ENCODE results near the gene SKAP2. TPM values are rescaled to one million over a fixed set of nuclear protein-coding genes. Genes with fewer than 3 reads are reported as not detected.

The SKAP2 gene
- total and polyA plus RNA-seq, 10 of the 15 experiments (the other 5 are each of a cell fraction or from before 2014, with no cell fraction given) = 10.9 to 40.6 (median 23.5) TPM

DNA sequence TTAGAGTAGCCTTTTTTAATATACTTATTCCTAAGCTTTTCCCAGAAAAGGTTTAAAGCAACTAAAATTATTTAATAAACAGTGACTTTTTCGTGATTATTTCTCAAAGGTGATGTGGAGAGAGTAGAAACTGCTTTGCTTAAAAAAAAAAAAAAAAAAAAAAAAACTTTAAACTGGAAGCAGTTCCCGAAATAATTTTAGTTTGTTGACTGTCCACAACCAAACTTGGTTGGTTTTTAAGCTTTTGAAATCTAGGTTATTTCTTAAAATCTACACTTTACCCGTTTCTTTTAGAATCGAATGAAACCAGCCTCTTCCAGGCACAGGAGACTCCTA, 7.3 kb downstream of the SKAP2 start:
- FAIRE-seq (no peak), ATAC-seq (no peak), DNase-seq (ENCODE audit: low read depth, low spot score) (no peak)
- H2AFZ ChIP-seq (ENCODE audit: control insufficient read depth, low read depth, low read length) = peak overlapping the region; percentile 61
- H4K20me1 ChIP-seq (ENCODE audit: control insufficient read depth, insufficient read depth) = no peaks in the 10 kb centered on the region
- H3K9me3 ChIP-seq (replicated peaks; ENCODE audit: control insufficient read depth, insufficient read depth, low read length) = no peaks in the 10 kb centered on the region
- CTCF ChIA-PET = interaction anchor here (0.8 to 9.0 kb wide), 7 partner anchors 9 to 305 kb away, joined by 3 to 49 read pairs (median 5); partner anchors contain the start of gene HOXA3
- H3K9ac ChIP-seq (ENCODE audit: control insufficient read depth, insufficient read depth, low read length) = 0 out of 2 replicates have a peak overlapping the region, but pooled peaks have one; percentile 24
- peak overlapping the region; percentile 77 for H3K4me2 ChIP-seq (ENCODE audit: control insufficient read depth, insufficient read depth)
- H3K4me1 ChIP-seq (ENCODE audit: control insufficient read depth, insufficient read depth, low read length) = 0 out of 2 replicates have a peak, but pooled peaks cover 5% of the 10 kb centered on the region
- peak overlapping the region; percentile 61 for H3K4me3 ChIP-seq
- no peaks in the 10 kb centered on the region for H3K27me3 ChIP-seq (replicated peaks in 1 of 2; ENCODE audit: control insufficient read depth in 2 of 2, insufficient read depth in 2 of 2, low read length in 1 of 2)
- BruUV-seq (replicated peaks) = no TSS peak
- POLR2A ChIA-PET = interaction anchor here (0.6 to 1.3 kb wide), 2 partner anchors 9 to 142 kb away, joined by 3 read pairs; no protein-coding TSS in a partner anchor
- in situ Hi-C loops (cut with MboI) (no loop called here), intact Hi-C loops (cut with micrococcal nuclease; ENCODE audit: unreplicated experiment) (loop anchor here (2.0 to 5.0 kb wide), 2 partner anchors 240 to 305 kb away; no protein-coding TSS in a partner anchor)
- WGBS (ENCODE audit: insufficient coverage, insufficient replicate concordance, low lambda C conversion rate, missing lambda C conversion rate) = 0% methylated on average over 3 of the region's 4 CpGs
- RAD21 ChIA-PET (ENCODE audit: unreplicated experiment) = interaction anchor here (0.6 to 2.2 kb wide), 2 partner anchors 236 to 304 kb away, joined by 3 to 11 read pairs; no protein-coding TSS in a partner anchor
- H3K79me2 ChIP-seq (ENCODE audit: control insufficient read depth, insufficient read depth, low read length) = peaks cover 2% of the 10 kb centered on the region; the same call in 1 of the 2 replicates
- SMC1A ChIA-PET (ENCODE audit: uncharacterized antibody, unreplicated experiment) = interaction anchor here (0.6 to 3.5 kb wide), 7 partner anchors 9 to 294 kb away, joined by 3 to 10 read pairs (median 3); no protein-coding TSS in a partner anchor
- no peaks in the 10 kb centered on the region; a peak in 1 of 4 replicates for H3K36me3 ChIP-seq (ENCODE audit: control insufficient read depth in 2 of 2, insufficient read depth in 2 of 2, low read length in 1 of 2)
- no peak overlapping the region for H3K27ac ChIP-seq (ENCODE audit: control insufficient read depth, insufficient read depth)
- TF ChIP-seq HDGF (IDR thresholded peaks at IDR 0.05) (no peak), ZNF384 (IDR thresholded peaks at IDR 0.05; ENCODE audit: borderline replicate concordance, low read depth, low read length) (peak; percentile 72), NFXL1 (IDR thresholded peaks at IDR 0.05; ENCODE audit: borderline replicate concordance) (no peak), HCFC1 (IDR thresholded peaks at IDR 0.05; ENCODE audit: low read length) (no peak), PML (IDR thresholded peaks at IDR 0.05; ENCODE audit: low read length) (no peak), HDAC2 (IDR thresholded peaks at IDR 0.05) (no peak), CREB1 (IDR thresholded peaks at IDR 0.05; ENCODE audit: low read depth) (no peak), GATAD2B (conservative IDR thresholded peaks at IDR 0.05; ENCODE audit: low read depth) (no peak), POU2F2 (IDR thresholded peaks at IDR 0.05; ENCODE audit: borderline replicate concordance, low read depth, low read length) (no peak)
- TF ChIP-seq, protein P1, sequence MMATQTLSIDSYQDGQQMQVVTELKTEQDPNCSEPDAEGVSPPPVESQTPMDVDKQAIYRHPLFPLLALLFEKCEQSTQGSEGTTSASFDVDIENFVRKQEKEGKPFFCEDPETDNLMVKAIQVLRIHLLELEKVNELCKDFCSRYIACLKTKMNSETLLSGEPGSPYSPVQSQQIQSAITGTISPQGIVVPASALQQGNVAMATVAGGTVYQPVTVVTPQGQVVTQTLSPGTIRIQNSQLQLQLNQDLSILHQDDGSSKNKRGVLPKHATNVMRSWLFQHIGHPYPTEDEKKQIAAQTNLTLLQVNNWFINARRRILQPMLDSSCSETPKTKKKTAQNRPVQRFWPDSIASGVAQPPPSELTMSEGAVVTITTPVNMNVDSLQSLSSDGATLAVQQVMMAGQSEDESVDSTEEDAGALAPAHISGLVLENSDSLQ (IDR thresholded peaks at IDR 0.05) = no peak
- TF ChIP-seq, protein P2, sequence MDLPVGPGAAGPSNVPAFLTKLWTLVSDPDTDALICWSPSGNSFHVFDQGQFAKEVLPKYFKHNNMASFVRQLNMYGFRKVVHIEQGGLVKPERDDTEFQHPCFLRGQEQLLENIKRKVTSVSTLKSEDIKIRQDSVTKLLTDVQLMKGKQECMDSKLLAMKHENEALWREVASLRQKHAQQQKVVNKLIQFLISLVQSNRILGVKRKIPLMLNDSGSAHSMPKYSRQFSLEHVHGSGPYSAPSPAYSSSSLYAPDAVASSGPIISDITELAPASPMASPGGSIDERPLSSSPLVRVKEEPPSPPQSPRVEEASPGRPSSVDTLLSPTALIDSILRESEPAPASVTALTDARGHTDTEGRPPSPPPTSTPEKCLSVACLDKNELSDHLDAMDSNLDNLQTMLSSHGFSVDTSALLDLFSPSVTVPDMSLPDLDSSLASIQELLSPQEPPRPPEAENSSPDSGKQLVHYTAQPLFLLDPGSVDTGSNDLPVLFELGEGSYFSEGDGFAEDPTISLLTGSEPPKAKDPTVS (IDR thresholded peaks at IDR 0.05; ENCODE audit: low read depth, low read length) = no peak
- TF ChIP-seq, protein P3, sequence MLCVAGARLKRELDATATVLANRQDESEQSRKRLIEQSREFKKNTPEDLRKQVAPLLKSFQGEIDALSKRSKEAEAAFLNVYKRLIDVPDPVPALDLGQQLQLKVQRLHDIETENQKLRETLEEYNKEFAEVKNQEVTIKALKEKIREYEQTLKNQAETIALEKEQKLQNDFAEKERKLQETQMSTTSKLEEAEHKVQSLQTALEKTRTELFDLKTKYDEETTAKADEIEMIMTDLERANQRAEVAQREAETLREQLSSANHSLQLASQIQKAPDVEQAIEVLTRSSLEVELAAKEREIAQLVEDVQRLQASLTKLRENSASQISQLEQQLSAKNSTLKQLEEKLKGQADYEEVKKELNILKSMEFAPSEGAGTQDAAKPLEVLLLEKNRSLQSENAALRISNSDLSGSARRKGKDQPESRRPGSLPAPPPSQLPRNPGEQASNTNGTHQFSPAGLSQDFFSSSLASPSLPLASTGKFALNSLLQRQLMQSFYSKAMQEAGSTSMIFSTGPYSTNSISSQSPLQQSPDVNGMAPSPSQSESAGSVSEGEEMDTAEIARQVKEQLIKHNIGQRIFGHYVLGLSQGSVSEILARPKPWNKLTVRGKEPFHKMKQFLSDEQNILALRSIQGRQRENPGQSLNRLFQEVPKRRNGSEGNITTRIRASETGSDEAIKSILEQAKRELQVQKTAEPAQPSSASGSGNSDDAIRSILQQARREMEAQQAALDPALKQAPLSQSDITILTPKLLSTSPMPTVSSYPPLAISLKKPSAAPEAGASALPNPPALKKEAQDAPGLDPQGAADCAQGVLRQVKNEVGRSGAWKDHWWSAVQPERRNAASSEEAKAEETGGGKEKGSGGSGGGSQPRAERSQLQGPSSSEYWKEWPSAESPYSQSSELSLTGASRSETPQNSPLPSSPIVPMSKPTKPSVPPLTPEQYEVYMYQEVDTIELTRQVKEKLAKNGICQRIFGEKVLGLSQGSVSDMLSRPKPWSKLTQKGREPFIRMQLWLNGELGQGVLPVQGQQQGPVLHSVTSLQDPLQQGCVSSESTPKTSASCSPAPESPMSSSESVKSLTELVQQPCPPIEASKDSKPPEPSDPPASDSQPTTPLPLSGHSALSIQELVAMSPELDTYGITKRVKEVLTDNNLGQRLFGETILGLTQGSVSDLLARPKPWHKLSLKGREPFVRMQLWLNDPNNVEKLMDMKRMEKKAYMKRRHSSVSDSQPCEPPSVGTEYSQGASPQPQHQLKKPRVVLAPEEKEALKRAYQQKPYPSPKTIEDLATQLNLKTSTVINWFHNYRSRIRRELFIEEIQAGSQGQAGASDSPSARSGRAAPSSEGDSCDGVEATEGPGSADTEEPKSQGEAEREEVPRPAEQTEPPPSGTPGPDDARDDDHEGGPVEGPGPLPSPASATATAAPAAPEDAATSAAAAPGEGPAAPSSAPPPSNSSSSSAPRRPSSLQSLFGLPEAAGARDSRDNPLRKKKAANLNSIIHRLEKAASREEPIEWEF (IDR thresholded peaks at IDR 0.05; ENCODE audit: insufficient replicate concordance, low read depth, low read length) = no peak

Data from GM12878 (cell line).